ENCODE data around the gene STK11. TPM values are rescaled to one million over a fixed set of nuclear protein-coding genes. Genes with fewer than 3 reads are reported as not detected.

The STK11 gene
- total RNA-seq, 4 donors from 2014 or later = 98.4 to 135 (median 117) TPM

GRCh38 chr19:1266129-1266915 is 60.7 kb downstream of the STK11 start:
- peak; percentile 43 to 55 for TF ChIP-seq POLR2A (IDR thresholded peaks at IDR 0.05)
- peak in 2 of 6 experiments; percentile 15 to 17 for TF ChIP-seq CTCF (IDR thresholded peaks at IDR 0.05)
- Histone ChIP-seq H3K36me3 (peaks cover 0 to 6% (median 0%) of the 10 kb centered on the region in 3 donors), H3K4me1 (peaks cover 18 to 85% (median 70%) of the 10 kb centered on the region in 4 donors), H3K4me3 (peak overlapping the region; percentile 51 to 80 (median 60)), H3K27me3 (no peaks in the 10 kb centered on the region), H3K27ac (peak overlapping the region; percentile 94 to 99 (median 98)), H3K9me3 (no peaks in the 10 kb centered on the region)
- DNase-seq = peak; percentile 93 to 97 (median 96)

GRCh38 chr19:1266916-1267476 is 61.4 kb downstream of the STK11 start:
- H3K27ac ChIP-seq = peak overlapping the region; percentile 94 to 99 (median 98)
- H3K36me3 ChIP-seq = peaks cover 0 to 13% (median 0%) of the 10 kb centered on the region in 3 donors
- no peaks in the 10 kb centered on the region for H3K9me3 ChIP-seq
- TF ChIP-seq CTCF (IDR thresholded peaks at IDR 0.05) (peak; percentile 97 to 100 (median 99)), POLR2A (IDR thresholded peaks at IDR 0.05) (no peak)
- peak overlapping the region; percentile 51 to 80 (median 60) for H3K4me3 ChIP-seq
- no peaks in the 10 kb centered on the region for H3K27me3 ChIP-seq
- peaks cover 18 to 87% (median 72%) of the 10 kb centered on the region in 4 donors for H3K4me1 ChIP-seq
- DNase-seq = peak; percentile 66 to 91 (median 89)

- no peaks in the 10 kb centered on the region for H3K27me3 ChIP-seq
- TF ChIP-seq CTCF (IDR thresholded peaks at IDR 0.05) (no peak), POLR2A (IDR thresholded peaks at IDR 0.05) (no peak)
- no peaks in the 10 kb centered on the region for H3K9me3 ChIP-seq
- no peak for DNase-seq
- peaks cover 0 to 20% (median 0%) of the 10 kb centered on the region in 3 donors for H3K36me3 ChIP-seq
- H3K4me1 ChIP-seq = peaks cover 16 to 86% (median 69%) of the 10 kb centered on the region in 4 donors
- H3K27ac ChIP-seq = peak overlapping the region in 2 of 4 donors; percentile 98 to 99
- H3K4me3 ChIP-seq = peak overlapping the region; percentile 51 to 80 (median 60)
These were observed 62.1 kb downstream of the STK11 start for GRCh38 chr19:1267477-1268225.

GRCh38 chr19:1268226-1269064 is 62.9 kb downstream of the STK11 start:
- peak overlapping the region in 3 of 4 donors; percentile 65 to 97 (median 77) for H3K4me3 ChIP-seq

More at GRCh38 chr19:1268226-1269064, 62.9 kb downstream of the STK11 start:
- Histone ChIP-seq H3K9me3 (no peaks in the 10 kb centered on the region), H3K27me3 (no peaks in the 10 kb centered on the region), H3K4me1 (peaks cover 13 to 81% (median 64%) of the 10 kb centered on the region in 4 donors), H3K27ac (peak overlapping the region; percentile 98 to 99 (median 99)), H3K36me3 (peaks cover 0 to 28% (median 0%) of the 10 kb centered on the region in 3 donors)
- TF ChIP-seq POLR2A (IDR thresholded peaks at IDR 0.05) (no peak), CTCF (IDR thresholded peaks at IDR 0.05) (no peak)
- no peak for DNase-seq
